Right cardiac atrium (tissue), 5 donors: ENCODE measurements around the gene EDEM3. TPM values are rescaled to one million over a fixed set of nuclear protein-coding genes. Genes with fewer than 3 reads are reported as not detected.
A peak's percentile ranks its signal among the peaks of the same experiment; 100 is the strongest.

Source experiments
- ATAC-seq, 2 donors: fragments of 200-7000 bp; cut with Tn5 transposase; one replicate each; pipeline versions ENCODE4 v1.8.0 to v1.9.1; 2020; ENCODE audit warnings: moderate library complexity in 2 of 2, mild to moderate bottlenecking in 1 of 2
- DNase-seq, 3 donors: peaks; one replicate each; pipeline ENCODE4 v3.0.0-alpha.2; 2020
- H3K27ac ChIP-seq: one replicate; pipeline ENCODE4 v1.5.1; 2013; ENCODE audit warnings: mild to moderate bottlenecking, low read length, control low read depth, moderate library complexity
- H3K27me3 ChIP-seq: one replicate; pipeline ENCODE4 v1.6.1; 2013; ENCODE audit not compliant: control insufficient read depth, insufficient read depth
- H3K4me1 ChIP-seq: one replicate; pipeline ENCODE4 v1.6.1; 2013; ENCODE audit warnings: low read length; ENCODE audit not compliant: control insufficient read depth, insufficient read depth
- H3K4me3 ChIP-seq: one replicate; pipeline ENCODE4 v1.5.1; 2013; ENCODE audit warnings: low read length, control low read depth
- H3K9me3 ChIP-seq: one replicate; pipeline ENCODE4 v1.6.1; 2013; ENCODE audit warnings: low read length; ENCODE audit not compliant: control insufficient read depth
- WGBS: extraction: QIAGEN DNeasy Blood & Tissue Kit; methylation state at CpG from one replicate; pipeline ENCODE4 v1.1.7; 2013; 5-methylcytosine and 5-hydroxymethylcytosine counted together
- intact Hi-C, 4 donors: fragments of 100-400 bp; cut with DNase I; formaldehyde crosslinking; loops; one replicate each; pipeline versions ENCODE4 v1.11.0 to v1.14.0; 2022 to 2023
- long read RNA-seq, 4 donors: library from polyadenylated mRNA; unstranded; transcript quantifications; one replicate each; pipeline ENCODE4 v2.0.0, GENCODE V29; 2020 to 2021
- polyA plus RNA-seq: library from polyadenylated mRNA; stranded (reverse); fragments of 200-250 nt; gene quantifications from one replicate; pipeline ENCODE4 v1.2.3, GENCODE V29; 2013
- total RNA-seq, 4 donors: library from RNA; stranded (reverse); fragmentation: NEBNext Ultra II Directional; extraction: Animal tissue kit (Norgen Biotek cat#: 25700); gene quantifications; one replicate each; pipeline ENCODE4 v1.2.1, GENCODE V29; 2021
- donor health status: healthy with polysubstance abuse.
- donor health status: DM: no; HTN: yes; CAD: no.
- donor health status: DM: no; HTN: no; CAD: no.
- donor health status: DM: no; HTN: yes; CAD: no; lungs with severe emphysema.
- donor health status: DM: yes; HTN: yes; CAD: no.

Gene EDEM3
- total RNA-seq (10 to 100 TPM; 19.2 to 26.1 (median 20.2) TPM), polyA plus RNA-seq (10.2 TPM)
- long read RNA-seq, donor 1, full-length matches to known transcripts, result 12 of 23 reads
- long read RNA-seq, donor 1, partial matches to known transcripts, result 3 of 23 reads
- long read RNA-seq, donor 1, other reads (novel, unspliced or antisense), result 8 of 23 reads
- long read RNA-seq, donor 2, full-length matches to known transcripts, result 4 of 7 reads
- long read RNA-seq, donor 2, partial matches to known transcripts, result 0 of 7 reads
- long read RNA-seq, donor 2, other reads (novel, unspliced or antisense), result 3 of 7 reads
- long read RNA-seq, donor 3, full-length matches to known transcripts, result 51 of 112 reads
- long read RNA-seq, donor 3, partial matches to known transcripts, result 31 of 112 reads
- long read RNA-seq, donor 3, other reads (novel, unspliced or antisense), result 30 of 112 reads
- long read RNA-seq, donor 4, full-length matches to known transcripts, result 4 of 7 reads
- long read RNA-seq, donor 4, partial matches to known transcripts, result 0 of 7 reads
- long read RNA-seq, donor 4, other reads (novel, unspliced or antisense), result 3 of 7 reads

GRCh38 chr1:184754476-184755225, at the start of gene EDEM3:
EDEM3 (minus strand) TSS chr1:184754858; CDS start chr1:184754646, 212 bp downstream.
- Histone ChIP-seq H3K4me1 (no peaks in the 10 kb centered on the region), H3K4me3 (peak within 1 kb of the TSS; percentile 64), H3K27me3 (no peaks in the 10 kb centered on the region), H3K27ac (peak within 1 kb of the TSS; percentile 82), H3K9me3 (no peaks in the 10 kb centered on the region)
- ATAC-seq (peak; percentile 99), DNase-seq (peak; percentile 99)
- intact Hi-C loops, result no loop called here
- WGBS, result 0% methylated on average over 76 of the region's 76 CpGs

- WGBS, result 94% methylated on average over 3 of the region's 3 CpGs
- Histone ChIP-seq H3K27me3 (no peaks in the 10 kb centered on the region), H3K9me3 (no peaks in the 10 kb centered on the region), H3K27ac (no peak overlapping the region), H3K4me1 (no peaks in the 10 kb centered on the region), H3K4me3 (no peak overlapping the region)
- no peak for DNase-seq
- intact Hi-C loops, result loop anchor here (2.0 kb wide), 1 partner anchor 179 kb away; no protein-coding TSS in a partner anchor
- no peak for ATAC-seq
These were observed 49.6 kb upstream of the EDEM3 start for GRCh38 chr1:184804220-184804619.

- Histone ChIP-seq H3K27ac (no peak overlapping the region), H3K4me3 (no peak overlapping the region), H3K9me3 (no peaks in the 10 kb centered on the region), H3K4me1 (no peaks in the 10 kb centered on the region), H3K27me3 (no peaks in the 10 kb centered on the region)
- intact Hi-C loops, result no loop called here
- DNase-seq (no peak), ATAC-seq (no peak)
- 28% methylated on average over 1 of the region's 1 CpG for WGBS
These were observed 48.5 kb upstream of the EDEM3 start for GRCh38 chr1:184803180-184803492.

- no peaks in the 10 kb centered on the region for H3K4me1 ChIP-seq
- H3K27ac ChIP-seq, result no peak overlapping the region
- no peaks in the 10 kb centered on the region for H3K9me3 ChIP-seq
- H3K27me3 ChIP-seq, result no peaks in the 10 kb centered on the region
- intact Hi-C loops, result no loop called here
- no peak for DNase-seq
- ATAC-seq, result no peak
- H3K4me3 ChIP-seq, result no peak overlapping the region
- WGBS, result 77% methylated on average over 6 of the region's 6 CpGs
These were observed 47.9 kb upstream of the EDEM3 start for GRCh38 chr1:184802354-184803179.

- DNase-seq (no peak), ATAC-seq (no peak)
These were observed 46.8 kb upstream of the EDEM3 start for GRCh38 chr1:184801503-184801902.

GRCh38 chr1:184800876-184801275, 46.2 kb upstream of the EDEM3 start:
- Histone ChIP-seq H3K27me3 (no peaks in the 10 kb centered on the region), H3K4me1 (no peaks in the 10 kb centered on the region), H3K27ac (no peak overlapping the region), H3K4me3 (no peak overlapping the region), H3K9me3 (no peaks in the 10 kb centered on the region)
- intact Hi-C loops, result no loop called here
- ATAC-seq (no peak), DNase-seq (no peak)
- WGBS, result 98% methylated on average over 3 of the region's 3 CpGs

More at GRCh38 chr1:184801503-184801902, 46.8 kb upstream of the EDEM3 start:
- intact Hi-C loops, result no loop called here
- no peak overlapping the region for H3K4me3 ChIP-seq
- no peaks in the 10 kb centered on the region for H3K4me1 ChIP-seq
- no peak overlapping the region for H3K27ac ChIP-seq
- no peaks in the 10 kb centered on the region for H3K9me3 ChIP-seq
- 49% methylated on average over 1 of the region's 1 CpG for WGBS
- H3K27me3 ChIP-seq, result no peaks in the 10 kb centered on the region

GRCh38 chr1:184793967-184794366, 39.3 kb upstream of the EDEM3 start:
- ATAC-seq, result no peak
- H3K4me3 ChIP-seq, result no peak overlapping the region
- peaks cover 9% of the 10 kb centered on the region for H3K4me1 ChIP-seq
- 67% methylated on average over 3 of the region's 3 CpGs for WGBS
- H3K27ac ChIP-seq, result no peak overlapping the region
- H3K27me3 ChIP-seq, result no peaks in the 10 kb centered on the region
- intact Hi-C loops, result no loop called here
- no peak for DNase-seq
- H3K9me3 ChIP-seq, result no peaks in the 10 kb centered on the region

GRCh38 chr1:184792450-184792969, 37.9 kb upstream of the EDEM3 start:
- H3K27ac ChIP-seq, result peak overlapping the region; percentile 68
- H3K4me3 ChIP-seq, result no peak overlapping the region
- H3K9me3 ChIP-seq, result no peaks in the 10 kb centered on the region
- peak; percentile 80 to 82 (median 82) for DNase-seq
- no peaks in the 10 kb centered on the region for H3K27me3 ChIP-seq
- intact Hi-C loops, result no loop called here
- WGBS, result 21% methylated on average over 5 of the region's 5 CpGs
- peaks cover 9% of the 10 kb centered on the region for H3K4me1 ChIP-seq
- peak; percentile 92 to 94 for ATAC-seq

- H3K4me1 ChIP-seq, result peaks cover 9% of the 10 kb centered on the region
- intact Hi-C loops, result no loop called here
- 62% methylated on average over 2 of the region's 2 CpGs for WGBS
- no peak overlapping the region for H3K27ac ChIP-seq
- H3K27me3 ChIP-seq, result no peaks in the 10 kb centered on the region
- H3K4me3 ChIP-seq, result no peak overlapping the region
- DNase-seq (no peak), ATAC-seq (no peak)
- no peaks in the 10 kb centered on the region for H3K9me3 ChIP-seq
These were observed 36.9 kb upstream of the EDEM3 start for GRCh38 chr1:184791550-184791900.

GRCh38 chr1:184790642-184791549, 36.2 kb upstream of the EDEM3 start:
- no peak for ATAC-seq
- no peak overlapping the region for H3K4me3 ChIP-seq
- DNase-seq, result no peak
- H3K27ac ChIP-seq, result no peak overlapping the region
- peaks cover 9% of the 10 kb centered on the region for H3K4me1 ChIP-seq
- WGBS, result 90% methylated on average over 9 of the region's 9 CpGs
- intact Hi-C loops, result no loop called here
- H3K9me3 ChIP-seq, result no peaks in the 10 kb centered on the region
- H3K27me3 ChIP-seq, result no peaks in the 10 kb centered on the region
